Body of pancreas (tissue), 4 donors: ENCODE results near the gene CGB2.
"Not testable (repeated sequence)": the region's sequence is repeated elsewhere in the genome, so short reads cannot be mapped to it uniquely, and the experiment has no call there.

Experiments
- CTCF ChIP-seq, 7 experiments: fragments of 450-650 bp in 4 of 7; fragments of 200-600 bp in 3 of 7; sonication (generic) in 3 of 7; IDR thresholded peaks; one replicate each; pipeline ENCODE4 v1.5.1; 2016 to 2019; ENCODE audit warnings: antibody characterized with exemption in 7 of 7
- POLR2A ChIP-seq, 3 donors: fragments of 450-650 bp; IDR thresholded peaks; one replicate each; pipeline ENCODE4 v1.6.1; 2016; ENCODE audit warnings: antibody characterized with exemption in 3 of 3, mild to moderate bottlenecking in 2 of 3

GRCh38 chr19:49031642-49032301, at the start of gene CGB2:
- not testable (repeated sequence) for TF ChIP-seq POLR2A (IDR thresholded peaks at IDR 0.05)
- TF ChIP-seq CTCF (IDR thresholded peaks at IDR 0.05), result peak; percentile 12 to 62 (median 31)
